GM18526 (cell line): Measurements from ENCODE around the gene CDYL2.

ENCODE experiments used
- POLR2A ChIP-seq: IDR thresholded peaks from 3 replicates; pipeline ENCODE4 v1.6.1; 2011; ENCODE audit not compliant: insufficient read length; ENCODE audit errors: extremely low read depth

Gene CDYL2

DNA sequence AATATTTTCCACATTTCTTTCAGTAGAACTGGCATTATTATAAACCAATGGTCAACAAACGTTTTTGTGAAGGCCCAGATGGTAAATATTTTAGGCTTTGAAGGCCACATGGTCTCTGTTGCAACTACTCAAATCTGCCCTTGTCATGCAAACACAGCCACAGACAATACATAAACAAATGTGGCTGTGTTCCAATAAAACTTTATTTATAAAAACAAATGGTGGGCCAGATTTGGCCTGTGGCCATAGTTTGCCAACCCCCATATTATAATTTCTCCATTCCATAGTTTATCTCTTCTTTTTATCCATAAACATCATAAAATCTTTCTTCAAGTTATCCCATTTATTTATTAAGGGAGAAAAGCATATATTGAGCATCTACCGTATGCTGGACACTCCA lies 98.8 kb downstream of the CDYL2 start:
- TF ChIP-seq POLR2A, result no peak

DNA sequence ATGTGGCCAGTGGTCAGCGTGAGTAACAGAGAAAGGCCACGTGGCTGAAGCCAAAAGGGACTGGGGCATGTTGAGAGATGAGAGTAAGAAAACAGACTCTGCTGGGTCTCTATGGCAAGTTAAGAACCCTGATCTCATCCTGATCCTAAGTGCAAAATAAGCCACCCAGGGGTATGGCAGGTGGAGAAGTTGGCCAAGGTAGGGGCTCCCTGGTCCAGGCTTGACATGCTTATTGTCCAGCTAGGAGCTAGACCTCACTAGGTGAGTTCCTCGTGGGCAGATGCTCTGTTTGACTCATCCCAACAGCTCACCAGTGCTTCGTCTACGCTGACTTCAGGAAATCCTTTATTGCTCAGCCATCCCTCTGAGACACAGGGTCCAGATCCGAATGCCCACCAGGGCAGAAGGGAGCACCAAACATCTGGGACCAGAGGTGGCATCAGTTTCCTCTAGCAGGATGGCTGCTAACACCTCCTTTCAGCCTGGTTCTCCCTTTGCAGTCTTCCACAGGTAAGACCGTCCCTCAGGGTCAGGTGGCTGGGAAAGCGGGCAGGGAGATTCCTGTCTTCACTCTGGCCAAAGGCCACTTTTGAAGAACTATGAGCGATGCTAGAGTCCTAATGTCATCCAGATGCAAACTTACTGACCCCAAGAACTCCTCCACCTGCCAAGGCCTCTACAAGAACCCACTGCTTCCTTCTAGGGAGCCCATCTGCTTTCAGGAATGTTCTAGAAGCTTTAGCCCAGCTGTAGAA lies 99.5 kb downstream of the CDYL2 start:
- TF ChIP-seq POLR2A, result no peak

DNA sequence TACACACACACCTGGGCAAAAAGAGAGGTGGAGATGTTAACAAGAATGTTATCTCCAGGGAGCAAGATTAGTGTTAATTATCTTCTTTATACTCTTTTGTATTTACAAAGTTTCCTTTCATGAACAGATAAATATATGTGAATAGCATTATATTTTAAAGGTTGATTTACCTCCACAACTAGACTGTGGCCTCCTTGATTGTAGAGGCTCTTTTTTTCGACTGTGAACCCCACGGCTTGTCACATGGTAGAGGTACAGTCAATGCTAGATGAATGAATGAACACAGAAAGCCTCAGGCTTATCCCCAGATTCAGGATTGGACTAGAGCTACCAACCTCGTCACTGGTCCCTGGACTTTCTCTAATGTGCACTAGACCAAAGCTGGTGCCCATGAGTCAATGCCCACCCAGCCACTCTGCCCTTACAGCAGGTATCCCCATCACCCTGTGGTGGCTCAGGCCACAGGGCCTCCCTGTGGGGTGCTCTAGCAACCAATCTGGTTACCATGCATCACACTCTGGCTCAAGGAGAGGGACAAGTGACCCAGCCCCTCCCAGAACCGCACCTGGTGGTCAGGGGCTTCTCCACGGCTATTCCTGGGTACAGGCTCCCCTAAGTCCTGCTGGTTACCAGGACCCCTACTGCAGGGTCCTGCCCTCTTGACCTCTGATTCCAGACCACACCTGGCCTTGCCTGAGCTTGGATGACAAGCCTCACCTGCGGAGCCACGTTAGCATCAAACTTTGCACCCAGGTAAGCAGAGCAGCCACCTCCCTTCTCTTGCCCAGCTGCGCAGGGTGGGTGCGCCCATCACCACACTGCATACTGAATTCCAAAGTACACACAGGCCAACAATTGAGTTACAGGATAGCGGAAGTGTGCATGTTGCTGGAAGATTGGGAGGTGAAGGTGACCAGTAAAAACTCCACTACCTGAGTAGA lies 101.0 kb downstream of the CDYL2 start:
- TF ChIP-seq POLR2A, result no peak

DNA sequence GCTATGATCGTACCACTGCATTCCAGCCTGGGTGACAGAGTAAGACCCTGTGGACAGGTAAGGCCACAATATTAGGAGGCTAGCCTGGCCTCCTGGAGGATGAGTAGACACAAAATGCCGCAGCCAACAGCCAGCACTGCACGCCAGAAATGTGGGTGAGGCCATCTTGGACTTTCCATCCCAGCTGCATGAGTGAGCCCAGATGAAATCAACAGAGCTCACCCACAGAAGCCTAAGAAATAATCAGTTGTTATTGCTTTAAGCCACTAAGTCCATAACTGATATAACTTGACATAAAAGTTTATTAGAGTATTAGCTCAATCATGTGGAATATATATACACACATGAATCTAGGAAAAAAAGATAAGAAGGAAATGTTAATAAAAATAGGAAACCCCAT lies 101.7 kb downstream of the CDYL2 start:
- TF ChIP-seq POLR2A, result no peak

DNA sequence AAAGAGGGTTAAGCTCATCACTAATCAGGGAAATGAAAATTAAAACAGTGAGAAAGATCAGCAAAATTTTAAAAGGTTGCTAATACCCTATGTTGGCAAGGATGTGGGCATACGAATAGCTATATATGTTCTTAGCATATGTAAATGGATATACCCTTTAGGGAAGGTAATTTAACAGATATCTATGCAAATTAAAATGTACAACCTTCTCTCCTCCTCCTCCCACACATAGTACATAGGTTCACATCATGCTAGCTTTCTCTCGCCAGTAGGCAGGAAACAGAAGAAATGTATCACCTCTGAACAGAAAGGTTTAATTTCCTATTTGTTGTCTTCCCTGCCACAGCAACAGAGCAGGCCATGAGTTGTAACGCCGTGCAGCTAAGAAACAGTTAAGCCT lies 103.8 kb downstream of the CDYL2 start:
- TF ChIP-seq POLR2A, result no peak

DNA sequence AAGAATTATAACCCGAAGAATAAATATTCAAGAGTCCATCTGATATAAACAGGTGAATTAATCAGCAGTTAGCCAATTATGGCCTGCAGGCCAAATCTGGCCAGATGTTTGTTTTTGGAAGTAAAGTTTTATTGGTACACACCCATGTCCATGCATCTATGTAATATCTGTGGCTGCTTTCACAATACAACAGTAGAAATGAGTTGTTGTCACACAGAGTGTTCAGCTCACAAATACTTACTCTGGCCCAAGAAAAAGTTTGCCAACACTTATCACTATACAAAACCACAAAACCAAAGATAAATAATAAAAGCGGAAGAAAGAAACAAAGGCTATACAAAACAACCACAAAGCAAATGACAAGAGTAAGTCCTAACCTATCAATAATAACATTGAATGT lies 109.4 kb downstream of the CDYL2 start:
- TF ChIP-seq POLR2A, result no peak

DNA sequence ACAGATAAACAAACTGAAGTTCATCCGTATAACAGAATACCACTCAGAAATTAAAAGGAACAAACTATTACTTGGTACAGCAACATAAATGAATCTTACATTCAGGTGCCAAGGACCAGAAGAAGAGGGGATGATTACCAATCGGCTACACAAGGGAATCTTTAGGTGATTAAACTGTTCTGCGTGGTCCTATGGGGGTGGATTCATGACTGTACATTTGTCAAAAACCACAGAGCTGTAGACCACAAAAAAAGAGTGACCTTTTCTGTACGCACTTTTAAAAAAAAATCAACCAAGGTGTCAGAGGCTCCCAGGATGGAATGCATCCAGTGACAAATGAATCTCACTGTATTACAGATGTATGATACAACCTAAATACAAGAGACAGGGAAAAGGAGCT lies 110.8 kb downstream of the CDYL2 start:
- TF ChIP-seq POLR2A, result no peak

DNA sequence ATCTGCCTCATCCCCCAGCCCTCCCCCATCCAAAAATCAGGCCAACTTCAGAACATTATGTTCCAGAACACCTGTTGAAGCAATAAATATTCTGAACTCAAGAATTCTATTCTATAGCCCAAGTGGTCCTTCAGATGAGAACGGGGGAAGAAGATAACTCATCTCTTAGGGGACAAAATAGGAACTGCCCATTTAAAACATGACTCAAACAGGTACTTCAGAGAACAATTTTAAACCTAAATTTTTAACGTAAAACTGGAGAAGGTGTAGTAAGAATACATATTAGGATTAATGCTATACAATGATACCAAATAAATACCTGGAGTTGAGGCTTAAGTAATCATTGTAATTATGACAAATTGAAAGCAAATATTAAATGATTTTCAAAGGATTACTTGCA lies 112.1 kb downstream of the CDYL2 start:
- TF ChIP-seq POLR2A, result no peak

DNA sequence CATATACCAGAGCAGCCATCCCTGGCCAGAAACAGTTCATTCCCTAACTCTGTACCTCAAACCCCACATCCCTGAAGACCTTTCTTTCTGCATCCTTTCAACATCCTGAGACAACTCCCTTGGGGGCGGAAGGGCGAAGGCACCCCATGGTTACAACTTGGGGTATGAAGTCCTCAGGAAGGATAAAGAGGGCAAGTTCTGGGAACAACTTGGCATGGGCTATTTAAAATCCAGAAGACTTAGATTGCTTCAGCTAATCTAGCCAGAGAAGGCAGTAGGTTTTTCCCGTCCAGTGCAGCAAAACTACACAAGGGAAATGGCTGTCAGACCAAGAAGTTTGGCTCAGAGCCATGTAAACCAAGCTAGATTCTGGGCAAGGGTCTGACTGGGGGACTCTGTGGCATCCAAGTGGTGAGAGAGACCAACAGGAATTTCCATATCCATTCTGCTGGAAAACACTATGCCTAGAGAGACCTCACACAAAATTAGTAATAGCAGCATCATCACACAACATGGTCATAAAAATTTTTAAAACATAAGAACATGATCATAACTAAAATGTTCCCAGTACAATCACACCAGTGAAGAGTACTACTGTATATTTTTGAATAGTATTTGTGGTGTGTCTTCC lies 113.2 kb downstream of the CDYL2 start:
- no peak for TF ChIP-seq POLR2A

DNA sequence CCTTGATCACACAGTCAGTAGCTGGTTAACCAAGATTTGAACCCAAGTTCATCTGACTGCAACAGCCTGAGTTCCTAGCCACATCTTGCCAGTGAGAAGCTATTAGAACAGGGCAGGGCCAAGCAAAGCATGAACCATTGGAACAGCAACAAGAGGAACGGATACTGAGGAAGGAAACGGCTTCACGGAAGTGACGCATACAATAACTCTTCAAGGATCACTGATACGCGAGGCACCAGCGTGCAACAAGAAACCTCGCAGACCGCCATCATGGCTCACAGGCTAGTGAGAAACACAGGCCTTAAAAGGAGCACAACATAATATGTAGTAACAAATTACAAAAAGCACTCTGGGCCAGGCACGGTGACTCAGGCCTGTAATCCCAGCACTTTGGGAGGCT lies 114.9 kb downstream of the CDYL2 start:
- TF ChIP-seq POLR2A, result no peak

DNA sequence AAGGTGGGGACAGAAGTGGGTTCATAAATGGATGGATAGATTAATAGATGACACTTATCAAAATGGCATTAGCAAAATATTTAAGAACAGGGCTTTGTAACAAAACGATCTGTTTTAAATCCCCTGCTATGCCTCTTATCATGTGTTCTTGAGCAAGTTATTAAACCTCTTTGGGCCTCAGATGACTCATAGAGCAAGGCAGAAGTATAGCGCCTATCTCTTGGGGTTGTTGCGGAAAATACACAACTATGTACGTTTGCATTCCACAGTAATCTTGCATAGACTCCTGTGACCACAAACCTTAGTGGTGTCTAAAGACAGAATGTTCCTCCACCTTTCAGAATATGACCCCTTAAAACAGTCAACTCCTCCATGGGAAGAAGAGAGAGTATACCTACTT lies 116.8 kb downstream of the CDYL2 start:
- TF ChIP-seq POLR2A, result no peak

DNA sequence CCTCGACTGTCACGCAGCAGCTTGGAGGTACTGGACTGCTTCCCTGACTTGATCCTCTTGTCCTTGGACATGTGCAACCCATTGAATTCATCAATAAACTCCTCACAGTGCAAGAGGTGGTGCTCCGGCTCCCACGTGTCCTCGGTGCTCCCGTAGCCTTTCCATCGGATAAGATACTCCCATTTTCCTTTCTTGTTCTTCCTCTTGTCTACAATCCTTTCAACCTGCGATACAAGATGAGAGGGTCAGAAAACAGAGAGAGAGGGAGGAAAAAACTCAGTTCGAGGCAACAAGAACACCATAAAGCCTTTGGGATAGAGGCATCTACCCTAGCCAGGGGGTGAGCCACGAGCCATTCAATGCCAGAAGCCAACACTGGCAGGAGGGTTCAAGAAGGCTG lies 119.5 kb downstream of the CDYL2 start:
- no peak for TF ChIP-seq POLR2A

DNA sequence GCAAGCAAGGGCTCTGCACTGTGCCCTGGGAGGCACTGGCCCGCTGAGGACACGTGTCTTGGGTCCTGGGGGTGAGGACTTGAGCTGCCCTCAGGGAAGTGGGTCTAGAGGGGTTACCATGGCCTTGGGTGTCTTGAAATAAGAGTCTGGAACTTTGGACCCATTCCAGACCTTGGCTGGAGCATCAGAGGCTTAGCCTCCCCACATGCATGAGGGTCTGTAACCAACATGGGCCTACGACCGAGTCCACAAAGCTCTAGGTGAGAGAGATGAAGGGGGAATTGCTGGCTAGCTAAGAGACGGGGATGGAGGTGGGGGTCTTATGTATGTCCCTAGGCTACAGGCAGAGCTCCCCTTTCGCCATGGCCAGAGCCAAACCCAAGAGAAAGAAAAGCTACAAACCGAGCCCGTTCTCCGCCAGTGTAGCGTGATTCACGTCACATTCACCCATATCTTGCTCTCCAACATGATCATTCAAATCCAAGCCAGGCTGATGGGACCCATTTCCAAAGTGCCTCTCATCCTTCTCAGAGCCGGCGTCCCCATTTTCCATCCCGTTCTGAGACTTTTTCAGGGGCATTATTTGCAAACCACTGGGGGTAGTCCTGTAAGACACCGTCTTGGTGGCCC lies 120.1 kb downstream of the CDYL2 start:
- no peak for TF ChIP-seq POLR2A

DNA sequence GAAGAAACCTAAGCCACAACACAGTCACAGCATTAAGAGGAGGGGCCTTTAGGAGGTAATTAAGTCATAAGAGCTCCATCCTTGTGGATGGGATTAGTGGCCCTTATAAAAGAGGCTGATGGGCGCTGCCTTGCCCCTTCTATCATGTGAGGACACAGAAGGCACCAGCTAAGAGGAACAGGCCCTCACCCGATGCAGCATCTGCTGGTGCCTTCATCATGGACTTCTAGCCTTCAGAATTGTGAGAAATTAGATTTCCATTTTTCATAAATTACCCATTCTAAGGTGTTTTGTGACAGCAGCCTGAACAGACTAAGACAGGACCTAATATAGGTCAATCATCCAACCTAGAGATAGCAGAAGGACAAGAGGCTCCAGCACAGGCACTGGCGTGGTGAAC lies 120.8 kb downstream of the CDYL2 start:
- no peak for TF ChIP-seq POLR2A

DNA sequence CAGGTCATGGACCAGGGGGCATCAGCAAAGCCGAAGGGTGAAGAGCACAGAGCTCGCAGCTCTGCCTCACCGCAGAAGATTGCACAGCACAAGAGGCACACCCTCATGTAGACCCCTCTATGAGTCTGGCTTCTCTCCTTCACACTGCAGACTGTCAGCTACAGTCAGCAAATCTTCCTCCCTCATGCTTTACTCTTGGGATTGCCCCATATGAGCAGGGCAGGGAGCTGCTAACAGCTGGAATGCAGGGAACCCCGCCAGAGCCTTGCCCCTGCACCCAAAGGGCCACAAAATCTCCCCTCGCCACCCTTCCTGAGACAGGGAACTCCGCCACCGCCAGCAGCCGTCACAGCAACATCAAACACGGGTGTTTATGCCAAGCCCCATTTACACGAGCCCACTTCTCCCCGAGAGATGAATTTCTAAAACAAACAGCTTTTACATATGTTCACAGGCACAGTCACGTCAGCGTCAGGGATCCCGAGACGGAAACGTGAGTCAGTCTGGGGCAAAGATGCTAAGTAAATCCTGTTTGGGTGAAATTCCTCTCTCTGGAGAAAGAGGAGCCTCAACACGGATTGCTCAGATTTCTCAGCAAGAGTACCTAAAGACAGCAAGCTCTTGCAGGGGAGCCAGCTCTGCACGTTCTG lies 121.9 kb downstream of the CDYL2 start:
- no peak for TF ChIP-seq POLR2A
